Glutamatergic neuron (in vitro differentiated cells): ENCODE results near the gene HSPBP1. TPM values are rescaled to one million over a fixed set of nuclear protein-coding genes. Genes with fewer than 3 reads are reported as not detected.

ENCODE experiments used
- DNase-seq: peaks from one replicate; pipeline ENCODE4 v3.0.0; 2022
- H3K27ac Mint-ChIP-seq: one replicate; pipeline ENCODE4 v1.8.0; 2020; ENCODE audit warnings: mild to moderate bottlenecking, mixed read lengths, inconsistent platforms; ENCODE audit not compliant: unreplicated experiment
- H3K27me3 Mint-ChIP-seq: one replicate; pipeline ENCODE4 v1.8.0; 2020; ENCODE audit warnings: mild to moderate bottlenecking, moderate library complexity, mixed read lengths, inconsistent platforms; ENCODE audit not compliant: unreplicated experiment
- H3K36me3 Mint-ChIP-seq: one replicate; pipeline ENCODE4 v1.8.0; 2020; ENCODE audit warnings: mild to moderate bottlenecking, mixed read lengths, inconsistent platforms; ENCODE audit not compliant: unreplicated experiment
- H3K4me1 Mint-ChIP-seq: one replicate; pipeline ENCODE4 v1.8.0; 2020; ENCODE audit warnings: mild to moderate bottlenecking, low read depth, mixed read lengths, inconsistent platforms; ENCODE audit not compliant: unreplicated experiment
- H3K4me3 Mint-ChIP-seq: one replicate; pipeline ENCODE4 v1.8.0; 2020; ENCODE audit warnings: mild to moderate bottlenecking, mixed read lengths, inconsistent platforms; ENCODE audit not compliant: unreplicated experiment
- H3K9me3 Mint-ChIP-seq: one replicate; pipeline ENCODE4 v1.8.0; 2020; ENCODE audit warnings: mild to moderate bottlenecking, moderate library complexity, mixed read lengths, inconsistent platforms; ENCODE audit not compliant: unreplicated experiment
- total RNA-seq: library from RNA; stranded (reverse); fragmentation: NEBNext Ultra II Directional; extraction: Animal tissue kit (Norgen Biotek cat#: 25700); gene quantifications from one replicate; pipeline ENCODE4 v1.2.1, GENCODE V29; 2021; ENCODE audit not compliant: unreplicated experiment
- TF ChIP-seq, protein P1 (sequence below): fragments of 200-600 bp; sonication (generic); IDR thresholded peaks from one replicate; pipeline ENCODE4 v1.5.0; 2021; ENCODE audit not compliant: partially characterized antibody, unreplicated experiment

Gene HSPBP1
- total RNA-seq, 1 donor from 2014 or later, result 41.5 TPM

DNA sequence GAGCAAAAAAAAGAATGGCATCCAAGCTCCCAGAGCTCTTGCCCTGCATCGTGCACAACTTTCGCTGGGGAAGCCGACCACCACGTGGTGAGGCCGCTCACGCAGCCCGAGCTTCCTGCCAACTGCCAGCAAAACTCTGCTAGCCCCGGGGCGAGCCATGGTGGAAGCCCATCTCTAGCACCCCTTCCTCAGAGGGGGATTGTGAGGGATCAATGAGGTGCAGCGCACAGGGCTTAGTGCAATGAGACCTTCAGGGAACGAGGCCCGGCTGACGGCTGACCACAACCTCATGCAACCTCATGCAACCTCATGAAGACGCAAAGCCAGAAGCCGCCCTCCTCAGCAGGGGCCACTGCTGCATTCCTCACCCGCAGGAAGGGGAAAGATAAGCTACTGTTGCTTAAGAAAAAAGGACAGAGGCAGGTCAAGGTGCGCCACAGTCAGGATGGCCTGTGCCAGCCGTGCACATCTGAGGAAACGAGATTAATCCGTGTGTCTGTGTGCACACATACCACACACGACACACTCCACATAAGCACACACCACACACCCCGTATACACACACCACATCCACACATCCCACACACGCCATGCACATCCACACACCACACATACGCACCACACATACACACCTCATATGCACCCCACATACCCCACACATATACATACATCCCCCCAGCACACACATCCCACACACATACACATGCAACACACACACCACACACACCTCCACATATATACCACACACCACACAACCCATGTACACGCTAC is 9.6 kb downstream of the HSPBP1 start:
- TF ChIP-seq, protein P1, sequence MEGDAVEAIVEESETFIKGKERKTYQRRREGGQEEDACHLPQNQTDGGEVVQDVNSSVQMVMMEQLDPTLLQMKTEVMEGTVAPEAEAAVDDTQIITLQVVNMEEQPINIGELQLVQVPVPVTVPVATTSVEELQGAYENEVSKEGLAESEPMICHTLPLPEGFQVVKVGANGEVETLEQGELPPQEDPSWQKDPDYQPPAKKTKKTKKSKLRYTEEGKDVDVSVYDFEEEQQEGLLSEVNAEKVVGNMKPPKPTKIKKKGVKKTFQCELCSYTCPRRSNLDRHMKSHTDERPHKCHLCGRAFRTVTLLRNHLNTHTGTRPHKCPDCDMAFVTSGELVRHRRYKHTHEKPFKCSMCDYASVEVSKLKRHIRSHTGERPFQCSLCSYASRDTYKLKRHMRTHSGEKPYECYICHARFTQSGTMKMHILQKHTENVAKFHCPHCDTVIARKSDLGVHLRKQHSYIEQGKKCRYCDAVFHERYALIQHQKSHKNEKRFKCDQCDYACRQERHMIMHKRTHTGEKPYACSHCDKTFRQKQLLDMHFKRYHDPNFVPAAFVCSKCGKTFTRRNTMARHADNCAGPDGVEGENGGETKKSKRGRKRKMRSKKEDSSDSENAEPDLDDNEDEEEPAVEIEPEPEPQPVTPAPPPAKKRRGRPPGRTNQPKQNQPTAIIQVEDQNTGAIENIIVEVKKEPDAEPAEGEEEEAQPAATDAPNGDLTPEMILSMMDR, result no peak
- no peak overlapping the region for H3K4me3 Mint-ChIP-seq
- H3K27ac Mint-ChIP-seq, result no peak overlapping the region
- H3K9me3 Mint-ChIP-seq, result peaks cover 7% of the 10 kb centered on the region
- peaks cover 6% of the 10 kb centered on the region for H3K4me1 Mint-ChIP-seq
- peaks cover 11% of the 10 kb centered on the region for H3K36me3 Mint-ChIP-seq
- peaks cover 7% of the 10 kb centered on the region for H3K27me3 Mint-ChIP-seq
- no peak for DNase-seq

DNA sequence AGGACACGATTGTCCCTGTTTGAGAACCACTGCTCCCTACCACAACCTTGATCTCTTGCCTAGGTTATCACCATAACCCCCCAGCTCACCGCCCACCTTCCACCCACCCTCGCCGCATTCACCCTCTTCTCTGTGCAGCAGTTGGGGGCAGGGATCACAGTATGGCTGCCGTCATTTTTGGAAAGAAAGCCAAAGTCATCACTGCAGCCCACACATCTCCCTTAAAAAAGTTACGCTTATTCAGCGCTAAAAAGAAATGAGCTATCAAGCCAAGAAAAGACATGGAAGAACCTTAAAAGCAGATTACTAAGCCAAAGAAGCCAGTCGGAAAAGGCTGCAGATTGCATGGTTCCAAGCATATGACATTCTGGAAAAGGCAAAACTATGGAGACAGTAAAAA is 10.6 kb downstream of the HSPBP1 start:
- TF ChIP-seq, protein P1, result no peak
- DNase-seq, result no peak
- H3K36me3 Mint-ChIP-seq, result peaks cover 11% of the 10 kb centered on the region
- no peak overlapping the region for H3K4me3 Mint-ChIP-seq
- H3K4me1 Mint-ChIP-seq, result peaks cover 3% of the 10 kb centered on the region
- H3K27me3 Mint-ChIP-seq, result peaks cover 7% of the 10 kb centered on the region
- no peak overlapping the region for H3K27ac Mint-ChIP-seq
- peaks cover 7% of the 10 kb centered on the region for H3K9me3 Mint-ChIP-seq

- TF ChIP-seq, protein P1, result no peak
- Mint-ChIP-seq H3K27me3 (peaks cover 9% of the 10 kb centered on the region), H3K36me3 (peaks cover 11% of the 10 kb centered on the region), H3K4me1 (no peaks in the 10 kb centered on the region), H3K27ac (no peak overlapping the region), H3K4me3 (no peak overlapping the region), H3K9me3 (peaks cover 10% of the 10 kb centered on the region)
- no peak for DNase-seq
Observed at GRCh38 chr19:55266840-55267239, 13.1 kb downstream of the HSPBP1 start.

GRCh38 chr19:55266404-55266803 is 13.5 kb downstream of the HSPBP1 start:
- H3K36me3 Mint-ChIP-seq, result peaks cover 11% of the 10 kb centered on the region
- TF ChIP-seq, protein P1, result no peak
- H3K9me3 Mint-ChIP-seq, result peaks cover 10% of the 10 kb centered on the region
- DNase-seq, result no peak
- peaks cover 8% of the 10 kb centered on the region for H3K27me3 Mint-ChIP-seq
- H3K27ac Mint-ChIP-seq, result peak overlapping the region; percentile 3
- H3K4me1 Mint-ChIP-seq, result no peaks in the 10 kb centered on the region
- peak overlapping the region; percentile 2 for H3K4me3 Mint-ChIP-seq

DNA sequence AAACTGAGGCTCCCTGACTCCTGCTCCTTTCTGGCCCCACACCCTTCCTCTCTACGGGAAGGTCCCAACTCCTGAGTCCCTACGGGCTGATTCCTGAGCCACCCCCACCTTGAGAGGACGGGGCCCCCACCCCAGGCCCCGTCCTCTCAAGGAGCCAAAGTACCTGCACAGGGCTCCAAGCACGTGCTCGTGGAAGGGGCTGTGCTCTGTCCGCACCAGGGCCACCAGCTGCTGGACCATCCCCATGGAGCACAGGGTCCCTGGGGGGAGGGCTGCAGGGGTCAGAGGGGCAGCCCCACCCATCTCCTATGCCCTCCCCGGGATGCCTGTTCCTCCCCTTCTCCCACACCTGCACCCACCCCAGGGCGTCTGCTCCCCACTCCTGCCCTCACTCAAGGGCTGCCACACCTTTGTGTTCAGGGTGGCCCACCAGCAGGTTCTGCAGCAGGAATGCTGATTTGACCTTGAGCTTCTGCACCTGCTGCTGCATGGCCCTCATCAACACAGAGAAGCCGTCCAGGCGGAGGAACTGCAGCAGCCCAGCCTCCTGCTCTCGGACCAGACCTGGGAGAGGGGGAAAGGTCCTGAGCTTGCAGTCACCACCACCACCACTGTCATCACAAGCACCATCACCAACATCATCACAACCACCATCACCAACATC is 14.1 kb downstream of the HSPBP1 start:
- H3K4me1 Mint-ChIP-seq, result no peaks in the 10 kb centered on the region
- H3K9me3 Mint-ChIP-seq, result peaks cover 10% of the 10 kb centered on the region
- peaks cover 6% of the 10 kb centered on the region for H3K27me3 Mint-ChIP-seq
- peaks cover 11% of the 10 kb centered on the region for H3K36me3 Mint-ChIP-seq
- TF ChIP-seq, protein P1, result no peak
- DNase-seq, result no peak
- H3K27ac Mint-ChIP-seq, result no peak overlapping the region
- no peak overlapping the region for H3K4me3 Mint-ChIP-seq
